Measurements from ENCODE around the gene SNX32. TPM values are rescaled to one million over a fixed set of nuclear protein-coding genes. Genes with fewer than 3 reads are reported as not detected.

Gene SNX32
- total RNA-seq, 1 donor from 2014 or later: 0.13 TPM

- no peak for DNase-seq (ENCODE audit: low read depth in 2 of 2)
Measured at GRCh38 chr11:65898656-65899355, 65.0 kb downstream of the SNX32 start.

GRCh38 chr11:65899356-65900124 is 65.8 kb downstream of the SNX32 start:
- peak in 1 of 2 donors; percentile 82 for DNase-seq (ENCODE audit: low read depth in 2 of 2)

- peak; percentile 44 to 96 for DNase-seq (ENCODE audit: low read depth in 2 of 2)
Measured at GRCh38 chr11:65900125-65900898, 66.5 kb downstream of the SNX32 start, which contains the start of gene FOSL1. TSS of gene FOSL1 (minus strand) at chr11:65900388. CDS start at chr11:65900339, 49 bp downstream.

- DNase-seq (ENCODE audit: low read depth in 2 of 2): no peak
Measured at GRCh38 chr11:65900899-65901180, 67.1 kb downstream of the SNX32 start.

- no peak for DNase-seq (ENCODE audit: low read depth in 2 of 2)
Measured at GRCh38 chr11:65903068-65903481, 69.3 kb downstream of the SNX32 start.

Other genes with a start within 250 kb of the SNX32 start
- gene KCNK7, start 238.2 kb upstream of the SNX32 start, total RNA-seq: under 0.01 and 0.13 TPM in 2 replicates
- gene MAP3K11, start 219.7 kb upstream of the SNX32 start, total RNA-seq: 57.1 and 78.8 TPM in 2 replicates
- gene PCNX3, start 218.2 kb upstream of the SNX32 start, total RNA-seq: 10.4 and 17.6 TPM in 2 replicates
- 54.0 and 56.0 TPM in 2 replicates for gene SIPA1, start 195.9 kb upstream of the SNX32 start, total RNA-seq
- 8.7 and 16.3 TPM in 2 replicates for gene RELA, start 171.0 kb upstream of the SNX32 start, total RNA-seq
- 37.6 and 38.4 TPM in 2 replicates for gene KAT5, start 121.7 kb upstream of the SNX32 start, total RNA-seq
- gene RNASEH2C, start 113.2 kb upstream of the SNX32 start, total RNA-seq: 39.8 and 42.6 TPM in 2 replicates
- gene AP5B1, start 53.0 kb upstream of the SNX32 start, total RNA-seq: 6.2 and 11.9 TPM in 2 replicates
- not detected in 2 replicates for gene OVOL1, start 46.9 kb upstream of the SNX32 start, total RNA-seq
- gene CFL1, start 24.2 kb downstream of the SNX32 start, total RNA-seq: 976 and 1,057 TPM in 2 replicates
- 32.6 and 37.8 TPM in 2 replicates for gene MUS81, start 26.5 kb downstream of the SNX32 start, total RNA-seq
- 11.2 and 44.4 TPM in 2 replicates for gene EFEMP2, start 38.8 kb downstream of the SNX32 start, total RNA-seq
- 0.13 TPM in 2 replicates for gene CTSW, start 45.9 kb downstream of the SNX32 start, total RNA-seq
- gene FIBP, start 54.5 kb downstream of the SNX32 start, total RNA-seq: 157 and 195 TPM in 2 replicates
- 40.7 and 49.3 TPM in 2 replicates for gene CCDC85B, start 56.7 kb downstream of the SNX32 start, total RNA-seq
- gene FOSL1, start 66.4 kb downstream of the SNX32 start, total RNA-seq: 2.1 and 3.8 TPM in 2 replicates
- 12.3 and 19.8 TPM in 2 replicates for gene C11orf68, start 85.1 kb downstream of the SNX32 start, total RNA-seq
- 67.3 and 84.5 TPM in 2 replicates for gene DRAP1, start 85.5 kb downstream of the SNX32 start, total RNA-seq
- gene TSGA10IP, start 111.5 kb downstream of the SNX32 start, total RNA-seq: not detected in 2 replicates
- 23.9 and 27.8 TPM in 2 replicates for gene SART1, start 127.8 kb downstream of the SNX32 start, total RNA-seq
- 21.7 and 29.7 TPM in 2 replicates for gene EIF1AD, start 168.2 kb downstream of the SNX32 start, total RNA-seq
- gene BANF1, start 168.5 kb downstream of the SNX32 start, total RNA-seq: 16.7 and 20.4 TPM in 2 replicates
- gene CST6, start 178.0 kb downstream of the SNX32 start, total RNA-seq: 0.38 and 0.64 TPM in 2 replicates
- 0.13 TPM in 1 of 2 replicates, not detected in the other for gene CATSPER1, start 192.5 kb downstream of the SNX32 start, total RNA-seq
- gene GAL3ST3, start 215.2 kb downstream of the SNX32 start, total RNA-seq: 0.26 and 0.38 TPM in 2 replicates
- 70.3 and 72.7 TPM in 2 replicates for gene SF3B2, start 218.4 kb downstream of the SNX32 start, total RNA-seq
- gene PACS1, start 236.3 kb downstream of the SNX32 start, total RNA-seq: 16.4 and 30.7 TPM in 2 replicates

Measured in dermis microvascular lymphatic vessel endothelial cell (primary cell).